Measurements from ENCODE around the gene MATN4. TPM values are rescaled to one million over a fixed set of nuclear protein-coding genes. Genes with fewer than 3 reads are reported as not detected.

The MATN4 gene
- total and polyA plus RNA-seq, 2 of the 13 experiments (the other 11 are each of a cell fraction or from before 2014, with no cell fraction given): not detected

GRCh38 chr20:45282700-45283550 is 25.2 kb downstream of the MATN4 start (continued):
- TF ChIP-seq FOXP1 (IDR thresholded peaks at IDR 0.05): peak; percentile 70; the same call in 1 of the 2 replicates
- TF ChIP-seq FOXP1 (CRISPR knock-in tag; IDR thresholded peaks at IDR 0.05): no peak
- peak; percentile 52; the same call in 1 of the 2 replicates for TF ChIP-seq FOXK2 (IDR thresholded peaks at IDR 0.05)
- 0 out of 2 replicates have a peak, but pooled peaks have one; percentile 53 for TF ChIP-seq TRIM22 (IDR thresholded peaks at IDR 0.05)
- peak; percentile 40; the same call in 1 of the 2 replicates for TF ChIP-seq ATF7 (IDR thresholded peaks at IDR 0.05)
- TF ChIP-seq ATF7 (CRISPR knock-in tag; IDR thresholded peaks at IDR 0.05): no peak
- peak; percentile 80 for TF ChIP-seq ZNF646 (CRISPR knock-in tag; IDR thresholded peaks at IDR 0.05)
- TF ChIP-seq LCORL (IDR thresholded peaks at IDR 0.05): peak; percentile 73; the same call in 1 of the 2 replicates
- TF ChIP-seq LCORL (CRISPR knock-in tag; IDR thresholded peaks at IDR 0.05): no peak
- TF ChIP-seq IKZF1 (IDR thresholded peaks at IDR 0.05): peak; percentile 98
- TF ChIP-seq NBN (conservative IDR thresholded peaks at IDR 0.05): 0 out of 2 replicates have a peak, but pooled peaks have one; percentile 43
